Hepatocyte (in vitro differentiated cells): ENCODE results near the gene ANKS3. TPM values are rescaled to one million over a fixed set of nuclear protein-coding genes. Genes with fewer than 3 reads are reported as not detected.

ENCODE experiments used
- DNase-seq: peaks from one replicate; pipeline ENCODE4 v3.0.0-alpha.2; 2016; ENCODE audit warnings: low spot score
- H2AFZ ChIP-seq: fragments of 200-600 bp; sonication (generic); 2 replicates; pipeline ENCODE4 v1.6.0; 2016; ENCODE audit warnings: antibody characterized with exemption, mild to moderate bottlenecking
- H3K27ac ChIP-seq: fragments of 200-600 bp; sonication (generic); 2 replicates; pipeline ENCODE4 v1.5.1; 2016; ENCODE audit warnings: mild to moderate bottlenecking
- H3K27me3 ChIP-seq: fragments of 200-600 bp; sonication (generic); 2 replicates; pipeline ENCODE4 v1.6.1; 2016
- H3K36me3 ChIP-seq: fragments of 200-600 bp; sonication (generic); replicated peaks from 2 replicates; pipeline ENCODE4 v1.5.1; 2016; ENCODE audit warnings: low read depth; ENCODE audit not compliant: insufficient read depth
- H3K4me1 ChIP-seq: fragments of 200-600 bp; sonication (generic); 2 replicates; pipeline ENCODE4 v1.5.1; 2016; ENCODE audit warnings: mild to moderate bottlenecking, moderate library complexity; ENCODE audit not compliant: insufficient read depth
- H3K4me2 ChIP-seq: fragments of 200-600 bp; sonication (generic); 2 replicates; pipeline ENCODE4 v1.6.0; 2016
- H3K4me3 ChIP-seq: fragments of 200-600 bp; sonication (generic); 2 replicates; pipeline ENCODE4 v1.5.1; 2016; ENCODE audit warnings: mild to moderate bottlenecking
- H3K79me2 ChIP-seq: fragments of 200-600 bp; sonication (generic); 2 replicates; pipeline ENCODE4 v1.6.0; 2017; ENCODE audit warnings: mild to moderate bottlenecking
- H3K9me2 ChIP-seq: fragments of 200-600 bp; sonication (generic); replicated peaks from 2 replicates; pipeline ENCODE4 v1.6.0; 2017; ENCODE audit warnings: mild to moderate bottlenecking; ENCODE audit not compliant: insufficient read depth
- H3K9me3 ChIP-seq: fragments of 200-600 bp; sonication (generic); 2 replicates; pipeline ENCODE4 v1.5.1; 2016; ENCODE audit warnings: low read depth, mild to moderate bottlenecking
- H4K20me1 ChIP-seq: fragments of 200-600 bp; sonication (generic); 2 replicates; pipeline ENCODE4 v1.6.0; 2016; ENCODE audit warnings: mild to moderate bottlenecking; ENCODE audit not compliant: insufficient read depth, poor library complexity, severe bottlenecking
- EZH2 ChIP-seq: fragments of 200-600 bp; sonication (generic); IDR thresholded peaks from 2 replicates; pipeline ENCODE4 v1.6.1; 2016; ENCODE audit warnings: antibody characterized with exemption, mild to moderate bottlenecking, borderline replicate concordance
- EZH2phosphoT487 ChIP-seq: fragments of 200-600 bp; sonication (generic); IDR thresholded peaks from one replicate; pipeline ENCODE4 v1.6.1; 2018; ENCODE audit warnings: antibody characterized with exemption, mild to moderate bottlenecking, low read depth, moderate library complexity; ENCODE audit not compliant: unreplicated experiment, severe bottlenecking
- WGBS: methylation state at CpG from one replicate; pipeline ENCODE4 v1.1.6; 2016; ENCODE audit warnings: low lambda C conversion rate; ENCODE audit errors: missing lambda C conversion rate; 5-methylcytosine and 5-hydroxymethylcytosine counted together
- polyA plus RNA-seq: library from polyadenylated mRNA; unstranded; fragments of >200 nt; fragmentation: Nextera tagmentation; extraction: Ambion mirVana; gene quantifications from 2 replicates; pipeline ENCODE4 v1.2.1, GENCODE V29; 2016
- total RNA-seq: library from RNA; depleted of rRNA; stranded (reverse); fragments of >200 nt; gene quantifications from 2 replicates; pipeline ENCODE4 v1.2.3, GENCODE V29; 2014
- TF ChIP-seq, protein P1 (sequence below): fragments of 200-600 bp; sonication (generic); IDR thresholded peaks from 2 replicates; pipeline ENCODE4 v1.5.1; 2016; ENCODE audit warnings: antibody characterized with exemption, mild to moderate bottlenecking; ENCODE audit not compliant: poor library complexity

Gene ANKS3
- total and polyA plus RNA-seq, 2 experiments from 2014 or later, result 11.7 to 17.4 TPM

GRCh38 chr16:4733747-4734062 is 366 bp downstream of the ANKS3 start:
- H3K4me1 ChIP-seq, result peaks cover 5% of the 10 kb centered on the region
- peak overlapping the region; percentile 92 for H3K4me2 ChIP-seq
- TF ChIP-seq EZH2phosphoT487, result no peak
- TF ChIP-seq EZH2, result no peak
- H4K20me1 ChIP-seq, result no peaks in the 10 kb centered on the region
- peaks cover 29% of the 10 kb centered on the region for H3K79me2 ChIP-seq
- DNase-seq, result peak; percentile 34
- H3K27me3 ChIP-seq, result no peaks in the 10 kb centered on the region
- no peaks in the 10 kb centered on the region for H3K9me3 ChIP-seq
- peak overlapping the region; percentile 65 for H3K27ac ChIP-seq
- H3K9me2 ChIP-seq, result no peaks in the 10 kb centered on the region
- no peaks in the 10 kb centered on the region for H3K36me3 ChIP-seq
- H2AFZ ChIP-seq, result peak overlapping the region; percentile 63
- peak overlapping the region; percentile 30 for H3K4me3 ChIP-seq
- WGBS, result under 1% methylated on average over 18 of the region's 19 CpGs

- Histone ChIP-seq H3K4me1 (peaks cover 5% of the 10 kb centered on the region), H4K20me1 (no peaks in the 10 kb centered on the region), H3K27ac (no peak overlapping the region)
Observed at GRCh38 chr16:4733211-4733742, 794 bp downstream of the ANKS3 start.

GRCh38 chr16:4729876-4730275 is 4.2 kb downstream of the ANKS3 start:
- no peaks in the 10 kb centered on the region for H3K9me2 ChIP-seq
- no peaks in the 10 kb centered on the region for H3K9me3 ChIP-seq
- H3K79me2 ChIP-seq, result peaks cover 29% of the 10 kb centered on the region
- DNase-seq, result no peak
- no peaks in the 10 kb centered on the region for H4K20me1 ChIP-seq
- H3K27me3 ChIP-seq, result no peaks in the 10 kb centered on the region
- 95% methylated on average over 15 of the region's 15 CpGs for WGBS
- no peak overlapping the region for H3K4me3 ChIP-seq
- H3K4me2 ChIP-seq, result no peak overlapping the region
- no peaks in the 10 kb centered on the region for H3K36me3 ChIP-seq
- TF ChIP-seq, protein P1, sequence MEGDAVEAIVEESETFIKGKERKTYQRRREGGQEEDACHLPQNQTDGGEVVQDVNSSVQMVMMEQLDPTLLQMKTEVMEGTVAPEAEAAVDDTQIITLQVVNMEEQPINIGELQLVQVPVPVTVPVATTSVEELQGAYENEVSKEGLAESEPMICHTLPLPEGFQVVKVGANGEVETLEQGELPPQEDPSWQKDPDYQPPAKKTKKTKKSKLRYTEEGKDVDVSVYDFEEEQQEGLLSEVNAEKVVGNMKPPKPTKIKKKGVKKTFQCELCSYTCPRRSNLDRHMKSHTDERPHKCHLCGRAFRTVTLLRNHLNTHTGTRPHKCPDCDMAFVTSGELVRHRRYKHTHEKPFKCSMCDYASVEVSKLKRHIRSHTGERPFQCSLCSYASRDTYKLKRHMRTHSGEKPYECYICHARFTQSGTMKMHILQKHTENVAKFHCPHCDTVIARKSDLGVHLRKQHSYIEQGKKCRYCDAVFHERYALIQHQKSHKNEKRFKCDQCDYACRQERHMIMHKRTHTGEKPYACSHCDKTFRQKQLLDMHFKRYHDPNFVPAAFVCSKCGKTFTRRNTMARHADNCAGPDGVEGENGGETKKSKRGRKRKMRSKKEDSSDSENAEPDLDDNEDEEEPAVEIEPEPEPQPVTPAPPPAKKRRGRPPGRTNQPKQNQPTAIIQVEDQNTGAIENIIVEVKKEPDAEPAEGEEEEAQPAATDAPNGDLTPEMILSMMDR, result no peak
- TF ChIP-seq EZH2phosphoT487 (no peak), EZH2 (no peak)
- no peak overlapping the region for H2AFZ ChIP-seq
- H3K27ac ChIP-seq, result no peak overlapping the region
- H3K4me1 ChIP-seq, result no peaks in the 10 kb centered on the region

More at GRCh38 chr16:4733211-4733742, 794 bp downstream of the ANKS3 start:
- peak overlapping the region; percentile 63 for H2AFZ ChIP-seq
- H3K9me3 ChIP-seq, result no peaks in the 10 kb centered on the region
- peaks cover 29% of the 10 kb centered on the region for H3K79me2 ChIP-seq
- no peak for DNase-seq
- no peak for TF ChIP-seq EZH2phosphoT487
- no peak for TF ChIP-seq EZH2
- TF ChIP-seq, protein P1, result no peak
- no peaks in the 10 kb centered on the region for H3K9me2 ChIP-seq
- peak overlapping the region; percentile 92 for H3K4me2 ChIP-seq
- no peaks in the 10 kb centered on the region for H3K27me3 ChIP-seq
- H3K4me3 ChIP-seq, result peak overlapping the region; percentile 30
- no peaks in the 10 kb centered on the region for H3K36me3 ChIP-seq
- WGBS, result 27% methylated on average over 17 of the region's 17 CpGs

DNA sequence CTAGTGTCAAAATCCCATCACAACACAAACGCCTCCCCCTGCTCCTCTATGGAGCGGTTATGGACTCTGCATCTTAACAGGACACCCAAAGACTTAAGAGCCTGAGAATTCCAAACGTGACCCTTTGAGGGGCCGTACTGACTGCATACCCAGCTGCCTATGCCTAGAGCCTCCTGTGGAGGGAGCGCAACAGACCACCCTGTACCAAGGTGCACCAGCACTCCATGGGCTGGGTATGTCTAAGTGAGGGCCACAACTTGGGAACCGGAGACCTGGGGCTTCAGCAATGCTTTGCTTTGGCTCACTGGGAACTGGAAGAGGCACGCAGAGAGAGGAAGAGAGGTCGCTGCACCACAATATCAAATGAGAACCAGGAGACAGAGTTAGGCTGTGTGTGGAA is 5.4 kb downstream of the ANKS3 start:
- no peak for DNase-seq
- TF ChIP-seq EZH2 (no peak), EZH2phosphoT487 (no peak)
- TF ChIP-seq, protein P1, result no peak
- H3K27me3 ChIP-seq, result no peaks in the 10 kb centered on the region

More for the DNA sequence above, 5.4 kb downstream of the ANKS3 start:
- H3K79me2 ChIP-seq, result peaks cover 29% of the 10 kb centered on the region
- WGBS, result 95% methylated on average over 8 of the region's 8 CpGs
- H2AFZ ChIP-seq, result no peak overlapping the region
- no peaks in the 10 kb centered on the region for H4K20me1 ChIP-seq
- H3K36me3 ChIP-seq, result no peaks in the 10 kb centered on the region
- H3K9me2 ChIP-seq, result no peaks in the 10 kb centered on the region
- H3K4me1 ChIP-seq, result no peaks in the 10 kb centered on the region
- no peak overlapping the region for H3K4me2 ChIP-seq
- H3K27ac ChIP-seq, result no peak overlapping the region
- H3K4me3 ChIP-seq, result no peak overlapping the region
- H3K9me3 ChIP-seq, result no peaks in the 10 kb centered on the region
